HG02610 (cell line): ENCODE data around the gene SPOCK1.

Experiments used
- ATAC-seq: cut with Tn5 transposase; IDR thresholded peaks from one replicate; pipeline ENCODE4 v1.9.1; 2021; ENCODE audit warnings: mild to moderate bottlenecking, moderate library complexity; ENCODE audit not compliant: unreplicated experiment

Gene SPOCK1

DNA sequence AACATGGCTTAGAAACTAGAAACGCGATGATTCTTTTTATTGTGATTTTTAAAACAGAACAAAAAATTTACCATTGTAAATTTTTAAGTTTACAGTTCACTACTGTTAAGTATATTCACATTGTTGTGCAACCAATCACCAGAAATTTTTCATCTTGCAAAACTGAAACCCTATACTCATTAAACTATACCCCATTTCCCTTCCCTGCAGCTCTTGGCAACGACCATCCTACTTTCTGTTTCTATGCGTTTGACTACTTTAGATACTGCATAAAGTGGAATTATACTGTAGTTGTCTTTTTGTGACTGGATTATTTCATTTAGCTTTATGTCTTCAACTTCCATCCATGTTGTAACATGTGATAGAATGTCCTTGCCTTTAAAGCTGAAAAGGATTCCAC lies 52.5 kb downstream of the SPOCK1 start:
- ATAC-seq: no peak

DNA sequence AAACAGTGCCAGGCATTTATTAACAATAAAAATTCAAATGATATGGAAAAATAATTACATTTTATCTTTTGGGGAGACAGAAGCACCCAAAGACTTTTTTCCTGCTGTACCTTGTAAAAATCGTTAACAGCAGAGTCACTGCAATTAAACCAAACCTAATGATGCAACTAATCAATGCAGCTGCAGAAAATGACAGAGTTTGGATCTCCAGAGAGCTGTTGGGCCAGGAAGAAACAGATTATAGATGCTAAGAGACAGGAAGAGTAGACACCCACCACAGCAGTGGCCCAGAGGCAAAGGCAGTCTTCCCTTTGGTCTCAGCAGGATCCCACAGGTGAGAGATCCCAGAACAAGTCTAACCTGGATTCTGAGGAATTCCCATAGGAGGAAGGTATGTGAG lies 53.0 kb downstream of the SPOCK1 start:
- ATAC-seq: no peak

DNA sequence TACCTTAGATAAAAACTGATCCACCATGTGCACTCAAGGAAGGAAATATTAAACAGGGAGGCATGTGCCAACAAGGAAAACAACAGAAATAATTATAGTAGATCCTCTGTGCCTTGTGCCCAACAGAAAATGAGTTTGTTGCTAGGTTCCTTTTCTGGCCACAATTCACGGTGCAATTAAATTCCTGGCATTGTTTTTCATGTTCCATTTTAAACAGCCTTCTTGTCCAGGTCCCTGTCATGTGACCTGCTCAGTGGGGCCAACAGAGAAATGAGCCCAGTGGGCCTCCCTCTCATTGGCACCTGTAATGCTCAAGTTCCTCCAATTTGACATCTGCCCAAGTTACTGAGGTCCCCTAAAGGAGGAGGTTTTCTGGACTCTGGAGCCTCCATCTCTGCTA lies 56.5 kb downstream of the SPOCK1 start:
- no peak for ATAC-seq

DNA sequence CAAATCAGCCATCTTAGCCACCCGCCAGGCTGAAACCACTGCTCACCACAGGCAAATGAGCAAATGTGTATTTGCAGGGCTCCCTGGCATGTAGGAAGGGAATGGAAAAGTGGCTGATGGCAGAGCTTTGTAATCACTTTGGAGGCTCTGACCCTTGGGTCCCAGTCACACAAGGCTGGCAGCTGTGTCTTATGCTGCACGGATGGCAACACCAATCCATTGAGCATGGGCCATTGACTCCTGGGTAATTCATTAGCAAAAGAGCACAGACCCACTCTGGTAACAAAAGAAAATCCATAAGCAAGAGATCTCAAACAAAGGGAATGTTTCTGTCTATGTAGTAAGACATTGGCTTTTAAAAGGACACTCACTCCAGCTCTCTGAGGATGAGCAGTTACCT lies 57.6 kb downstream of the SPOCK1 start:
- ATAC-seq: no peak

DNA sequence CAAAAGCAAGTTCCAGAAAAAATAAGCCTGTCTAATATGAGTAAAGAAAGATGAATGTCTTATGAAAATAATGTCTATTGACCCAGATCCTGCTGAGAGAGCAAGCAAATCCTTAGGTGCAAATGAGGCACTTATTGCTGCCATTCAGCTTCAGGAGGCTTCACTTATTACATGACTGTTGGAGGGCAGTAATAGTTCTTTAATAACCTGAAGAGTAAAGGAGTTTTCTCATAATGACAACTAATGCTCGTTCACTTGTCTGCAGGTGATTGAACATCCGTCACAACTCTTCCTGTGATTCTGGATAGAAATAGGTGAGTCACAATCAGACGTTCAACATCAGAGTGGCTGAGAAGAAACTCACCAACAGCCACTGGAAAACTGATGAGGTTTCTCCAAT lies 58.3 kb downstream of the SPOCK1 start:
- ATAC-seq: no peak

DNA sequence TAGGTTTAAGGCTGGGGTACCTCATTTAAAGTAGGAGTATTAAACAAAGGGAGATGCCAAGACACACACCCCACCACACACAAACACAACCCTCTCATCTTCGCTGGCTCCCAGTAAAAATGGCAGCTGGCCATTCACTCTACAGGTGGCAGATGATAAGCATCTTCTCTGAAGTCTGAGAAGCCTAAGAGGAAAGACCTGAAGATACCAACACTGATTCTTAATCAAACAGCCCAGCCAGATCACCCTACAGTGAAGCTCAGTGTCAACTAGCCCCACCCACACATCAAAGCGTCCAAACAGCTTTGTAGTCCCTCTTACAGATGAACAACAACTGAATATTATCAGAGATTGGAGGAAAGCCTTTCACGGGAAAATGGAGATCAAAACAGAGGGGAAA lies 59.5 kb downstream of the SPOCK1 start:
- ATAC-seq: no peak

DNA sequence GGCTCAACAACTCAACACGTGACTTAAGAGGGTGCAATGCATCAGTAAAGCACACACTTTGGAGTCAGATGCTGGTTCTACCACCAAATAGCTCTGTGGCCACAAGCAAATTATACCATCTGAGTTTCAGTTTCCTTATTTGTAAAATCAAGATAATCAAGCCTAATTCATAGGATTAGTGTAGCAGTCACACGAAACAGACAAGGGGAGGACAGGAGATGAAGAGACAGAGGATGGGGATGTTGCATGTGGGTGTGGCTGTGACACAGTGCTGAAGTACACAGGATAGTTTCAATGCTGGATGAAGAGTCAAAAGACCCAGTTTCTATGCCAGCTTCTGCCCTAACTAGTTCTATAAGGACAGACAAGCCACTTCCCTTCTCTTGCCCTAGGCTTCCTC lies 60.2 kb downstream of the SPOCK1 start:
- no peak for ATAC-seq

DNA sequence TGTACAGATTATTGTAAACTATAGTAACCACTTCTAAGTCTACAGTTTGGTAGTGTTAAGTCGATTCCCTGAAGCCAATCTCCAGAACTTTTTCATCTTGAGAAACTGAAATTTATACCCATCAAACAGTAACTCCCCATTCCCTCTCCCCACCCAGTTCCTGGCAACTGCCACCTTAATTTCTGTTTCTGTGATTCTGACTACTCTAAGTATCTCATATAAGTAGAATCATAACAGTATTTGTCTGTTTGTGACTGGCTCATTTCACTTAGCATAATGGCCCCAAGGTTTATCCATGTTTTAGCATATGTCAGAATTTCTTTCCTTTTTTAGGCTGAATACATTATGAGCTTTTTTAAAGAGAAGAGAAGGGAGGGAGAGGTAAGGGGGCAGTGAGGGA lies 61.4 kb downstream of the SPOCK1 start:
- ATAC-seq: no peak

DNA sequence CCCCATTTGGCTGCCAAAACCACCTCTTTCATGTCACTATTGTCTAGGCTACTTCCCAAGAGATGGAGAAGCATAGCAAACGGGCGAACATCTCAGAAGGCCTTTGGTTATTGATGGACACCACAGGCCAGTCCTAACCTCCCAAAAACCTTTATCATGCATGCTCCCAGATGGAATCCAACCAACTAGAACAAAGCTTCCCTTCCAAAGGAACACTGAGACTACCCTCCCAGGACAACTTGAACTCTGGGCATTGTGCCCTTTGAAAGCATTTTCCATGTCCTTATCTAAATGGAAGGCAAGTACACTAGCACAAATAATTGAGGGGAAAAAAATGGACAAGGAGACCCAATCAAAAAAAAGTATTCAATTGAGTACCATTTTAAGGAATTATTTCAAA lies 65.6 kb downstream of the SPOCK1 start:
- ATAC-seq: no peak

DNA sequence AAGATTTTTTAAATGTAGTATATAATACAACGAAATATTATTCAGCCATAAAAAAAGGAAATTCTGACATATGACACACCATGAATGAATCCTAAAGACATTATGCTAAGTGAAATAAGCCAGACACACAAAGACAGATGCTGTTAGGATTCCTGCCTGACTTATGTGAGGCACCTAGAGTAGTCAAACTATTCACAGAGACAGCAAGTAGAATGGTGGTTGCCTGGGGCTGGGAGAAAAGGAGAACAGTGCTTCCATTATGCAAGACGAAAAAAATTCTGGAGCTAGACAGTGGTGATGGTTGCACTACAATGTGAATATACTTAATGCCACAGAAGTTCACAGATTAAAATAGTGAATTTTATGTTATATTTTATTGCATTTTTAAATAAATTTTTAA lies 66.8 kb downstream of the SPOCK1 start:
- no peak for ATAC-seq

DNA sequence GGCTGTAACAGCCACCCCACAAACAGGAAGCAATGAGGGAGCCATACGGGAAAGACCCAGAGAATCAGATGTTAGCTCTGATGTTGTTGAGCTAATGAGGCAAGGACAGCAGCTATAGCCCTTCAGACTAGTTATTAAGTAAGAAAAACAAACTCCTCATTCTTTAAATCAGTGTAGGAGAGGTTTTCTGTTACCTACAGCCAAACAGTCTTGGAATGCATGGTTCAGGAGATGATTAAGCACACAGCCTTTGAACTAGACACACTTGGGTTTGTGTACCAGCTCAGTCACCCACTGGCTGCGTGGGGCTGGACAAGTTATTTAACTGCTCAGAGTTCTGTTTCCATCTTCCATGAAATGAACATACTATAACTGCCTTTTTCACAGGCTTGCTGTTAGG lies 68.1 kb downstream of the SPOCK1 start:
- no peak for ATAC-seq

DNA sequence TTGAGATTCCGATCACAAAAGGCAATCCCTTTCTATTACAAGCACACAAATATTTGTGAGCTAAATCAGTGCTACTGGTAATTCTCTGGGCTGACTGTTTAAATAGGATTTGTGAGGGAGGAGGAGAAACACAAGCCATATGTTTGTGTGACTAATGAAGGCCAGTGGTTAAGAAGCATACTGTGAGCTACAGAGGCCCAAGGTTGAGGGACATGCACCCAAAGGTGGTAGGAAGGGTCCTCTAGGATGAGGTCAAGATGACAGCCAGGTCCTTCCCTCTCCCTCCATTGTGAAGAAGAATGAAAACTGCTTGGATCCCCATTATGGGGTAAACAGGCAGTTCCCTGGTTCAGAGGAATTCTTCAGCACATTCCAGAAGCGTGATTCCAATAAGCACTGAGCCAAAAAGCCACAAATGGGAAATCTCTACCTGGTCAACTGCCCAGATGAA lies 83.9 kb downstream of the SPOCK1 start:
- ATAC-seq: no peak

DNA sequence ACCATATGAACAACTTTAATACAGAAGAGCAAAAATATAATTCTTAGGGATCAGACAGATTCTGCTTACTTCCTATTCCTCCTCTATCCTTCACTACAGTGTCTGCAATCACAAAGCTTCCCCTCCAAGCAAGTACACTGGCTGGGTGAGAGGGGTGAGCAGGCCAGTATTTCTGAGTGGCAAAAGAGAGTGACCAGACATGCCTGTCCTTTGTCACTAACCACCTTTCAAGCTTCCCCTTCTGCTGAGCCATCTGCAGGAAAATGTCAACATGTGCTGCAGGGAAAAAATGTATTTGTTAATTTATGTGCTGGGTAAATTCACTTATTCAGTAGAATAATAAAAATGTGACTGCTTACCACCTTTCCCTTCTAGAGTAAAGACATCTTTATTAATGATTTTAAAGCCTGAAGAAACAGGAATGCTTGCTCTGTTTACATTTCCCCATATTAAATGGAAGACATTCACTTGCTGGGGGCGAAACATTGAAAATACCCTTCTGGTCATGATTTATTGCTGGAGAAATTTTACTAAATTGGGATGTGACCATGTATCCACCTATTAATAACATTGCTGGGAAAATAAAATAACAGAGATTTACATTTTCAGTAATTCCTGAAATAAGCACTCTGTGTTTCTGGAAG lies 84.9 kb downstream of the SPOCK1 start:
- ATAC-seq: no peak

DNA sequence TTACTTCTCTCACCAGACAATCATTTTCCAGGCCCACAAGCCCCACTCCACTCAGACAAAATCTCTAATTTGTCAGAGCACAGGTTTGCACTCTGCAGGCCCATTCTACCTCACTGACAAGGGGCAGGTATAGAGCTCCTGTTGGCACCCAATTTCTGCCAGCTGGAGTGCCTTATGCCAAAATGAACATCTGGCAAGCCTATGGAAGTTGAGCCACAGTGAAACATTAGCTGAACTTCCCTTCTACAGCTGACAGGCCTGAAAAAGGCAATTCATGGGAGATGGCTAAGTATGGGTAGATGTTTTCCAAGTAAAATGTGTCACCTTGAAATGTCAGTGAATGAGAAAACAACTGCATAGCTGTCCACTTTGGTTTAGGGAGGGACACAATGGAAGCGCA lies 87.0 kb downstream of the SPOCK1 start:
- no peak for ATAC-seq

DNA sequence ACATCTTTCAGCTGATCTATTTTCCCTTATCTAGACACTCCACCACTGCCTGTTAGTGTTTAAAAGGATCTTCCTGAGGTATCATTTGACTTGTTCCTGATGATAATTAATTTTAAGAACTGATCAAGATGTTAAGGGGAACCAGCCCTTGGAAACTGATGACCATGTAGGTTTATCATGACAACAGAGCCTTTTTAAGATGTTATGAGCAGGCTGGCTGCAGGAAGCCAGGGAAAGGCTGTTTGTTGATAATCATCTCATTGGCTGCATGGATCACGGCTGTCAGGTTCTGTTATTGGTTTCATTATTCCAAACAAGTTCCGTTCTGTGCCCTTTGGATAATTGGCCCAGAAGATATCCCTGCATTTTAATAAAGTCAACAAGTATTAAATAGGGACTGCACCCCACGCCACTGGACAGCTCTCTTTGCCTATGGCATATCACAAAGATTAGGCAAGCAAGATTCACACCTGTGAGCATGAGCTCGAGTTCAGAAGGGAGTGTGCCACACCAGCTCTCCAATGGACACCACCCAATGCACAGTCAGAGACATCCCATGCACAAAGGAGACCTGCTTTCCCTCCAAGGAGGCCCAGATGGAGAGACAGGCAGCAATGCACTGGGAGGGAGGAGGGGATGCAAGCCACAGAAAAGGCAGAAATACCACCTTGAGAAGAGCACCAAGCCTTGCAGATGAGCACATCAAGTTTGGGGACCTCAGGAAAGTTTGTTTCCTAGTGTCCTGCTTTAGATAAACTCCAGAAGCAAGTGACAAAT lies 88.7 kb downstream of the SPOCK1 start:
- ATAC-seq: no peak

DNA sequence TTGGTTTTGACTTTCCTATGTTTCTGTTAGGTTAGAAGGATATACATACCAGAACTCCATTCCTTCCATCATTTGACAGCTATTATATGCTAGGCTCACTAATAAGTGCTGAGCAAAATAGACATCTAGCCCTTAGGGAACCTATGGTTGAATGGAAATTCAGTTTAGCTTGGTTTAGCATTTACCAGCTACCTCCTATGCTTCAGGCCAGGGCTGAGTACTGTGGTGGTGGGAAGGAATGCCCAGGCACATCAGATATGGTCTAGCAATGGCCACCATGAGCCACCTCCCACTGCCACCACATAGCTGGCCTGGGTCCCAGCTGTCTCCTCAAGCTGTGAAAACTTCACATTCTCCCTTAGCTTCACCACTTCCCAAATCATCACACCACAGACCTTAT lies 89.4 kb downstream of the SPOCK1 start:
- ATAC-seq: no peak

DNA sequence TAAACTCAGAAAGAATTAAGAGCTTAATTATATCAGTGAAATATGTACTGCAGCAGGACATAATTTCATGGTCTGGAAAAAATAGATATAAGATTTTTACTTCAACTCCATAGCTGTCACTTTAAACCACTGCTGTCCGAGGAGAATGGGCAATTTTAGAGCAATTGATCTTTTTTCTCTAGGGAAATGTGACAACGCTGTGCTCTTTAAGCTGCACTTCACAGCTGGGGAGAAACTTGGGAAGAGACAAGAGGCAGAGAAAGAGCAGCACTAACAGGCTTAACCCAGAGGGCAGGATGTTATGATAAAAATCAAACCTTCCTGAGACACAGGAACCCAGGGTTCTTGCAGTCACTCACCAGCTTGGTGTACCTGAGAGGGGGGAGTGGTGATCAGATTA lies 92.0 kb downstream of the SPOCK1 start:
- ATAC-seq: no peak

DNA sequence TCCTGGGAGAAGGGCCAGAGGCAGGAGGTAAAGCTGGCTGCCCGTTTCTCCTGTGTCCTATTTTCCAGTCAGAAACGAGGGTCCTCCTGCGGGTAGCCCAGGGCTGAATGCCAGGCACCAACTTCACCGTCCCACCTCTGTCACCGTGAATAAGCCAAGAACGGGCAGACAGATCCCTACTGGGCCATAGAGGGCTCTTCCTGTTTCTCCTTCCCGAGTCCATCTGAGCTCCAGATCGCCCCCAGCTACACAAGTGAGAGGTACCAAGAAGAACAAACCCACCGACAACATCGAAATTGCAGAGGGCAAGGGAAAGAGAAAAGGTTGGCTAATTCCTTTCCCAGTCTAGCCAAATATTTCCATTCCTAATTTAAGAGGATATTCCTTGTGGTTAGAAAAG lies 93.7 kb downstream of the SPOCK1 start:
- no peak for ATAC-seq

DNA sequence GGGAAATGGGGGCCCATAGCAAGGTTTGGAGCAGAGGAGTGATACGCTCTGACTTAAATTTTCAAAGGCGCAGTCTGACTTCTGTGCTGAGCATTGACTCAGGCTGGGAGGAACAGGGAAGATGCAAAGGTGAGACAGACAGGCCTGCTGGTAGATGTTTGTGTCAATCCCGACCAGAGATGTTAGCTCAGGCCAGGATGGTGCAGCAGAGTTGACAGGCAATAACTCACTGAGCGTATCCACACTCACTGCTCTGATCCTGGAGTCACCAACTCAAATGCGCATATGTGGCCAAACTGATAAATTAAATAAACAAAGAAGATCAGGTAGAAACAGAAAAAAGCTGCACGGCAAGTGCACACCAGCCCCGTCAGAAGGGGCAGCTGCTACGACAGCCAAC lies 95.3 kb downstream of the SPOCK1 start:
- no peak for ATAC-seq

DNA sequence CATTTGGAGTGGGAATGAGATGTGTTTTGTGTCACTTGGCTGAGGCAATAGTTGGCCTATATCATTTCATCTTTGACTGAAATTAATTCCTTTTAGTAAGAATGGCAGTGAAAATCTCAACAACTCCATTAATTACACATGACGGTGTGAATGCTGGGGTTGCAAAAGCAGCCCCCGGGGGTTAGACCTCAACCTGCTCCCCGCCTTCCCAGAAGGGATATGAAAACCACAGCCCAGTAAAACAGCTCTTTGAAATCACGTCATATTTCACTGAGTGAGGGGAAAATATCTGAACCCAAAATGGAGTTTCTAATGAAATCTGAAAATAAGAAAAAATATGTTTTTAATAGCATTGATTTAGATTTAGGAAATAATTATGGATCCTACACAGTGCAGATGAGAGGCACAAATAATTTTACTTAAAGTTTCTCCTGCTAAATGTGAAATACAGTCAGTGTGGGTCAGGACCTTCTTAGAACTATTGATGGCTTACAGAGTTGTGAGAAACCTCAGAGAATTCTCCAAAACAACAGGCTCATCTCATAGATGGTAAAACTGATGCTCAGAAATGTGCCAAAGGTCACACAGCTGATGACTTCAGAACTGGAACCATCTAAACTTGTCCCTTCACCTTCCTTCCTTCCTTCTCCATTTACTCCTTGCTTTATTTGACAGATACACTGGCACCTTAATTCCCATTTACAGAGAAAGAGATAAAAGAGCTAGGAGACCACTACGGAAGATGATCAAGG lies 96.5 kb downstream of the SPOCK1 start:
- ATAC-seq: no peak

DNA sequence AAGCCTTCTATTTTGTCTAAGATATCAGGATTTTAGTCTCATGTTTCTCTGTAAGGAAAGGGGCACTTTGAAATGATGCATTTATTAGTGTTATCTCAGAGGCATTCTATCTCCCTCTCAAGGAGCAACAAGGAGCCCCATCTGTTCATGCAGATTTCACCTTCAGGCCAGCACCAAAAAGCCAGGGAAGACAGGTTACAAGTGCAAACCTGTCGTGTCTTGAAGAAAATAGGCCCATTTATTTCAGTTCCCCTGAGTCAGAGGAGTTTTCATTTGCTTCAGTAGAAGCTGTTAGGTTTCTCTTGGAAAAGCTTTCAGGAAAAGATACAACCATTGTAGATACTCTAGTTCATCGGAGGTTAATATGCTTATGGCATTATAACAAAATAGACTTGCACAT lies 97.2 kb downstream of the SPOCK1 start:
- no peak for ATAC-seq

DNA sequence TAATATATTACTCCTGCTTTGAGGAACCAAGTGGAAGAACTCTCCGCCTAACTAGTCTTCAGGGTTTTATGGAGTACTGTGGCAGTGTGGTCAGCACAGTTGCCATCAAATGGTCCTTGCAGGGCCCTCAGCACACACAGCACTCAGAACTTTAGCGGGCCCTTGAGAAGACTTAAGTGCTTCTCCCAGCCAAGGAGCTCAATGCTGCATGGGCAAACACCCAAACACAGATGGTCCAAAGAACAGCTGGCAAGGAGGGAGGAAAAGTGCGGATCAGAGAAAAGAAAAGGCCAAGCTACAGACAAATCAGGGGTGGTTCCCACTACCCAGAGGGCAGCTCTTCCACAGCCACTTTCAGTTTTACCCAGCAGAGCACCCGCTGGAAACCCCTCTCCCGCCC lies 98.6 kb downstream of the SPOCK1 start:
- no peak for ATAC-seq
